ENCODE measurements around the gene MILR1. TPM values are rescaled to one million over a fixed set of nuclear protein-coding genes. Genes with fewer than 3 reads are reported as not detected.
A peak's percentile ranks its signal among the peaks of the same experiment; 100 is the strongest.

MILR1 gene
- total RNA-seq, 1 experiment from 2014 or later = not detected

- TF ChIP-seq CDX4 (CRISPR knock-in tag; IDR thresholded peaks at IDR 0.05; ENCODE audit: borderline replicate concordance) (no peak), MXD4 (CRISPR knock-in tag; IDR thresholded peaks at IDR 0.05; ENCODE audit: borderline replicate concordance) (no peak), ZNF138 (CRISPR knock-in tag; conservative IDR thresholded peaks at IDR 0.05) (no peak), PRDM15 (CRISPR knock-in tag; IDR thresholded peaks at IDR 0.05) (0 out of 2 replicates have a peak, but pooled peaks have one; percentile 37), ZNF317 (CRISPR knock-in tag; IDR thresholded peaks at IDR 0.05; ENCODE audit: borderline replicate concordance, low read depth) (no peak), CREB1 (CRISPR knock-in tag; IDR thresholded peaks at IDR 0.05) (no peak), SOX15 (CRISPR knock-in tag; IDR thresholded peaks at IDR 0.05) (no peak), RELA (CRISPR knock-in tag; IDR thresholded peaks at IDR 0.05; ENCODE audit: borderline replicate concordance) (no peak), JAZF1 (CRISPR knock-in tag; IDR thresholded peaks at IDR 0.05) (no peak), ESRRA (CRISPR knock-in tag; IDR thresholded peaks at IDR 0.05; ENCODE audit: borderline replicate concordance) (no peak), ZNF532 (CRISPR knock-in tag; IDR thresholded peaks at IDR 0.05; ENCODE audit: borderline replicate concordance) (no peak), SMAD3 (CRISPR knock-in tag; IDR thresholded peaks at IDR 0.05; ENCODE audit: borderline replicate concordance) (no peak), ELF4 (CRISPR knock-in tag; IDR thresholded peaks at IDR 0.05; ENCODE audit: low read depth) (no peak), ZNF423 (CRISPR knock-in tag; IDR thresholded peaks at IDR 0.05) (no peak), FOXK1 (CRISPR knock-in tag; IDR thresholded peaks at IDR 0.05) (peak; percentile 83), GRHL2 (CRISPR knock-in tag; IDR thresholded peaks at IDR 0.05; ENCODE audit: insufficient replicate concordance, severe bottlenecking) (no peak)
- TF ChIP-seq, protein P1, sequence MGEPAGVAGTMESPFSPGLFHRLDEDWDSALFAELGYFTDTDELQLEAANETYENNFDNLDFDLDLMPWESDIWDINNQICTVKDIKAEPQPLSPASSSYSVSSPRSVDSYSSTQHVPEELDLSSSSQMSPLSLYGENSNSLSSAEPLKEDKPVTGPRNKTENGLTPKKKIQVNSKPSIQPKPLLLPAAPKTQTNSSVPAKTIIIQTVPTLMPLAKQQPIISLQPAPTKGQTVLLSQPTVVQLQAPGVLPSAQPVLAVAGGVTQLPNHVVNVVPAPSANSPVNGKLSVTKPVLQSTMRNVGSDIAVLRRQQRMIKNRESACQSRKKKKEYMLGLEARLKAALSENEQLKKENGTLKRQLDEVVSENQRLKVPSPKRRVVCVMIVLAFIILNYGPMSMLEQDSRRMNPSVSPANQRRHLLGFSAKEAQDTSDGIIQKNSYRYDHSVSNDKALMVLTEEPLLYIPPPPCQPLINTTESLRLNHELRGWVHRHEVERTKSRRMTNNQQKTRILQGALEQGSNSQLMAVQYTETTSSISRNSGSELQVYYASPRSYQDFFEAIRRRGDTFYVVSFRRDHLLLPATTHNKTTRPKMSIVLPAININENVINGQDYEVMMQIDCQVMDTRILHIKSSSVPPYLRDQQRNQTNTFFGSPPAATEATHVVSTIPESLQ (CRISPR knock-in tag; IDR thresholded peaks at IDR 0.05) = no peak
- TF ChIP-seq, protein P2, sequence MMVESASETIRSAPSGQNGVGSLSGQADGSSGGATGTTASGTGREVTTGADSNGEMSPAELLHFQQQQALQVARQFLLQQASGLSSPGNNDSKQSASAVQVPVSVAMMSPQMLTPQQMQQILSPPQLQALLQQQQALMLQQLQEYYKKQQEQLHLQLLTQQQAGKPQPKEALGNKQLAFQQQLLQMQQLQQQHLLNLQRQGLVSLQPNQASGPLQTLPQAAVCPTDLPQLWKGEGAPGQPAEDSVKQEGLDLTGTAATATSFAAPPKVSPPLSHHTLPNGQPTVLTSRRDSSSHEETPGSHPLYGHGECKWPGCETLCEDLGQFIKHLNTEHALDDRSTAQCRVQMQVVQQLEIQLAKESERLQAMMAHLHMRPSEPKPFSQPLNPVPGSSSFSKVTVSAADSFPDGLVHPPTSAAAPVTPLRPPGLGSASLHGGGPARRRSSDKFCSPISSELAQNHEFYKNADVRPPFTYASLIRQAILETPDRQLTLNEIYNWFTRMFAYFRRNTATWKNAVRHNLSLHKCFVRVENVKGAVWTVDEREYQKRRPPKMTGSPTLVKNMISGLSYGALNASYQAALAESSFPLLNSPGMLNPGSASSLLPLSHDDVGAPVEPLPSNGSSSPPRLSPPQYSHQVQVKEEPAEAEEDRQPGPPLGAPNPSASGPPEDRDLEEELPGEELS (CRISPR knock-in tag; IDR thresholded peaks at IDR 0.05) = peak; percentile 35; the same call in 1 of the 2 replicates
- TF ChIP-seq, protein P3, sequence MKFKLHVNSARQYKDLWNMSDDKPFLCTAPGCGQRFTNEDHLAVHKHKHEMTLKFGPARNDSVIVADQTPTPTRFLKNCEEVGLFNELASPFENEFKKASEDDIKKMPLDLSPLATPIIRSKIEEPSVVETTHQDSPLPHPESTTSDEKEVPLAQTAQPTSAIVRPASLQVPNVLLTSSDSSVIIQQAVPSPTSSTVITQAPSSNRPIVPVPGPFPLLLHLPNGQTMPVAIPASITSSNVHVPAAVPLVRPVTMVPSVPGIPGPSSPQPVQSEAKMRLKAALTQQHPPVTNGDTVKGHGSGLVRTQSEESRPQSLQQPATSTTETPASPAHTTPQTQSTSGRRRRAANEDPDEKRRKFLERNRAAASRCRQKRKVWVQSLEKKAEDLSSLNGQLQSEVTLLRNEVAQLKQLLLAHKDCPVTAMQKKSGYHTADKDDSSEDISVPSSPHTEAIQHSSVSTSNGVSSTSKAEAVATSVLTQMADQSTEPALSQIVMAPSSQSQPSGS (CRISPR knock-in tag; IDR thresholded peaks at IDR 0.05; ENCODE audit: borderline replicate concordance, low read depth) = no peak
- TF ChIP-seq, protein P4, sequence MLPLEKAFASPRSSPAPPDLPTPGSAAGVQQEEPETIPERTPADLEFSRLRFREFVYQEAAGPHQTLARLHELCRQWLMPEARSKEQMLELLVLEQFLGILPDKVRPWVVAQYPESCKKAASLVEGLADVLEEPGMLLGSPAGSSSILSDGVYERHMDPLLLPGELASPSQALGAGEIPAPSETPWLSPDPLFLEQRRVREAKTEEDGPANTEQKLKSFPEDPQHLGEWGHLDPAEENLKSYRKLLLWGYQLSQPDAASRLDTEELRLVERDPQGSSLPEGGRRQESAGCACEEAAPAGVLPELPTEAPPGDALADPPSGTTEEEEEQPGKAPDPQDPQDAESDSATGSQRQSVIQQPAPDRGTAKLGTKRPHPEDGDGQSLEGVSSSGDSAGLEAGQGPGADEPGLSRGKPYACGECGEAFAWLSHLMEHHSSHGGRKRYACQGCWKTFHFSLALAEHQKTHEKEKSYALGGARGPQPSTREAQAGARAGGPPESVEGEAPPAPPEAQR (CRISPR knock-in tag; IDR thresholded peaks at IDR 0.05) = no peak
- TF ChIP-seq, protein P5, sequence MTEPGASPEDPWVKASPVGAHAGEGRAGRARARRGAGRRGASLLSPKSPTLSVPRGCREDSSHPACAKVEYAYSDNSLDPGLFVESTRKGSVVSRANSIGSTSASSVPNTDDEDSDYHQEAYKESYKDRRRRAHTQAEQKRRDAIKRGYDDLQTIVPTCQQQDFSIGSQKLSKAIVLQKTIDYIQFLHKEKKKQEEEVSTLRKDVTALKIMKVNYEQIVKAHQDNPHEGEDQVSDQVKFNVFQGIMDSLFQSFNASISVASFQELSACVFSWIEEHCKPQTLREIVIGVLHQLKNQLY (CRISPR knock-in tag; IDR thresholded peaks at IDR 0.05) = no peak
Observed at GRCh38 chr17:64506576-64507412, 57.9 kb downstream of the MILR1 start, which contains the start of gene CEP95 (continued).
